Astrocyte (in vitro differentiated cells and primary cell): ENCODE measurements around the gene SPHK2. TPM values are rescaled to one million over a fixed set of nuclear protein-coding genes. Genes with fewer than 3 reads are reported as not detected.

ENCODE experiments used
- DNase-seq: peaks from one replicate; pipeline ENCODE4 v3.0.0-alpha.2; 2010; ENCODE audit warnings: low read depth
- FAIRE-seq: peaks from 2 replicates; lab custom pipeline; 2011; peaks lifted over from hg19 to GRCh38; lab: Jason Lieb, UNC
- H2AFZ ChIP-seq: 2 replicates; pipeline ENCODE4 v1.6.0; 2012; ENCODE audit warnings: low read depth, low read length, inconsistent platforms
- H3K27ac ChIP-seq: 2 replicates; pipeline ENCODE4 v1.5.1; 2011; ENCODE audit warnings: low read depth, low read length, inconsistent platforms
- H3K27me3 ChIP-seq: 2 replicates; pipeline ENCODE4 v1.6.0; 2011; ENCODE audit warnings: low read length, inconsistent platforms; ENCODE audit not compliant: insufficient read depth
- H3K36me3 ChIP-seq: 2 replicates; pipeline ENCODE4 v1.5.1; 2011; ENCODE audit warnings: low read length, inconsistent platforms; ENCODE audit not compliant: insufficient read depth
- H3K4me1 ChIP-seq: 2 replicates; pipeline ENCODE4 v1.5.1; 2011; ENCODE audit warnings: low read length, inconsistent platforms; ENCODE audit not compliant: insufficient read depth
- H3K4me2 ChIP-seq: 2 replicates; pipeline ENCODE4 v1.6.0; 2012; ENCODE audit warnings: low read length, inconsistent platforms
- H3K4me3 ChIP-seq: 2 replicates; pipeline ENCODE4 v1.5.1; 2011; ENCODE audit warnings: low read depth, mild to moderate bottlenecking, low read length, inconsistent platforms; ENCODE audit not compliant: insufficient read depth
- H3K79me2 ChIP-seq: 2 replicates; pipeline ENCODE4 v1.6.0; 2012; ENCODE audit warnings: mild to moderate bottlenecking, low read length, inconsistent platforms; ENCODE audit not compliant: insufficient read depth
- H3K9ac ChIP-seq: 2 replicates; pipeline ENCODE4 v1.6.0; 2012; ENCODE audit warnings: mild to moderate bottlenecking, low read length, inconsistent platforms
- H3K9me3 ChIP-seq: 2 replicates; pipeline ENCODE4 v1.5.1; 2012; ENCODE audit warnings: low read depth, mild to moderate bottlenecking, low read length, inconsistent platforms; ENCODE audit not compliant: insufficient read depth
- H4K20me1 ChIP-seq: 2 replicates; pipeline ENCODE4 v1.6.0; 2012; ENCODE audit warnings: low read length, inconsistent platforms; ENCODE audit not compliant: insufficient read depth
- H3K27ac Mint-ChIP-seq: one replicate; pipeline ENCODE4 v1.8.0; 2021; ENCODE audit warnings: mild to moderate bottlenecking, mixed read lengths; ENCODE audit not compliant: unreplicated experiment
- H3K27me3 Mint-ChIP-seq: one replicate; pipeline ENCODE4 v1.8.0; 2021; ENCODE audit warnings: low read depth, mixed read lengths; ENCODE audit not compliant: unreplicated experiment
- H3K36me3 Mint-ChIP-seq: one replicate; pipeline ENCODE4 v1.8.0; 2021; ENCODE audit warnings: low read depth, mixed read lengths; ENCODE audit not compliant: unreplicated experiment
- H3K4me1 Mint-ChIP-seq: one replicate; pipeline ENCODE4 v1.8.0; 2021; ENCODE audit warnings: low read depth, mixed read lengths; ENCODE audit not compliant: unreplicated experiment
- H3K4me3 Mint-ChIP-seq: one replicate; pipeline ENCODE4 v1.8.0; 2021; ENCODE audit warnings: mild to moderate bottlenecking, moderate library complexity, mixed read lengths; ENCODE audit not compliant: unreplicated experiment
- H3K9me3 Mint-ChIP-seq: one replicate; pipeline ENCODE4 v1.8.0; 2021; ENCODE audit warnings: mild to moderate bottlenecking, mixed read lengths; ENCODE audit not compliant: unreplicated experiment
- CTCF ChIP-seq: IDR thresholded peaks from 2 replicates; pipeline ENCODE4 v1.5.1; 2011; ENCODE audit warnings: low read depth, mild to moderate bottlenecking, inconsistent platforms, low read length, moderate library complexity; ENCODE audit not compliant: insufficient read depth
- EZH2 ChIP-seq: IDR thresholded peaks from 2 replicates; pipeline ENCODE4 v1.6.1; 2012; ENCODE audit warnings: mild to moderate bottlenecking, low read length, inconsistent platforms; ENCODE audit not compliant: insufficient read depth
- total RNA-seq: library from RNA; stranded (reverse); gene quantifications from 2 replicates; pipeline ENCODE4 v1.2.1, GENCODE V29; 2021

Gene SPHK2
- total RNA-seq, 1 donor from 2014 or later: 29.4 TPM

DNA sequence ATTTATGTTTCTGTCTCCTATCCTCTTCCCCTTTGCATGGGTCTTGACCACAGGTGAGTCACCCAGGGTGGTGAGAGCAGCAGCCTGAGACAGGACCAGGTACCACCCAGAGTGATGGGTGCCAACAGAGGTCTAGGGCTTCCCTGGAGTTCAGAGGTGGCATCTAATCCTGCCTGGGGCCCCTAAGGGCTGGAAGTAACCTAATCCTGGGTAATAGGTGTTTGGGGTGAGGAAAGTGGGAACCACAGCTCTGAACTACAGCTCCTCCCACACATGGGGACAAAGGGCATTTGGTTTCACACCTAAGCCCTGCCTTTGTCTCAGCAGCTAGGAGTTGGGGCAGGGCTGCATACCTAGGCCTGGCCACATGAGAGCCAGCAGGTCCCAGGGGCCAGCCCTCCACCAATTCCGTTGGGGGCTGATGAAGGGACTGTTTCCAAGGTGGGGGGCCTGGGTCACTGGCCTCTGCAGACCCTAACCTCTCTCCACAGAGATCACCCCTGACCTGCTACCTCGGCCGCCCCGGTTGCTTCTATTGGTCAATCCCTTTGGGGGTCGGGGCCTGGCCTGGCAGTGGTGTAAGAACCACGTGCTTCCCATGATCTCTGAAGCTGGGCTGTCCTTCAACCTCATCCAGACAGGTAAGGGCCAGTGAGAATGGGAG lies 8.0 kb downstream of the SPHK2 start:
- H3K4me1 ChIP-seq: peaks cover 20% of the 10 kb centered on the region
- FAIRE-seq (no peak), DNase-seq (no peak)
- H3K79me2 ChIP-seq: peaks cover 17% of the 10 kb centered on the region
- TF ChIP-seq EZH2 (no peak), CTCF (no peak)
- H3K9ac ChIP-seq: no peak overlapping the region
- Mint-ChIP-seq H3K4me3 (peak overlapping the region; percentile 16), H3K27me3 (no peaks in the 10 kb centered on the region), H3K27ac (no peak overlapping the region), H3K4me1 (peaks cover 9% of the 10 kb centered on the region), H3K9me3 (no peaks in the 10 kb centered on the region), H3K36me3 (peaks cover 5% of the 10 kb centered on the region)
- H3K27ac ChIP-seq: no peak overlapping the region
- no peaks in the 10 kb centered on the region for H3K9me3 ChIP-seq
- no peak overlapping the region for H2AFZ ChIP-seq
- no peaks in the 10 kb centered on the region for H3K27me3 ChIP-seq
- no peaks in the 10 kb centered on the region for H3K36me3 ChIP-seq
- H3K4me2 ChIP-seq: no peak overlapping the region
- peaks cover 4% of the 10 kb centered on the region for H4K20me1 ChIP-seq
- no peak overlapping the region for H3K4me3 ChIP-seq

DNA sequence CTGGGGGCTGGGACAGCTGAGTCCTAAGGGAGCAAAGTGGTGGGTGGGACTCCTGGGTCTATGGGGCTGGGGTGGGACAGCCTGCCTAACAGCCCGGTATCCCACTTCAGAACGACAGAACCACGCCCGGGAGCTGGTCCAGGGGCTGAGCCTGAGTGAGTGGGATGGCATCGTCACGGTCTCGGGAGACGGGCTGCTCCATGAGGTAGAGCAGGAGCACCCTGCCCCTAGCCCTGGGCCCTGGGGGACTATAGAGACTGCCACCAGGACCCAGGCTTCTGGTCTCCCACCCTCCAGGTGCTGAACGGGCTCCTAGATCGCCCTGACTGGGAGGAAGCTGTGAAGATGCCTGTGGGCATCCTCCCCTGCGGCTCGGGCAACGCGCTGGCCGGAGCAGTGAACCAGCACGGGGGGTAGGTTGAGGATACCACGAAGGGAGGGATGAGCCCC lies 8.6 kb downstream of the SPHK2 start:
- H3K9me3 ChIP-seq: no peaks in the 10 kb centered on the region
- FAIRE-seq (no peak), DNase-seq (no peak)
- Mint-ChIP-seq H3K4me3 (no peak overlapping the region), H3K36me3 (peaks cover 5% of the 10 kb centered on the region), H3K27ac (no peak overlapping the region), H3K4me1 (peaks cover 7% of the 10 kb centered on the region), H3K9me3 (no peaks in the 10 kb centered on the region), H3K27me3 (no peaks in the 10 kb centered on the region)
- H3K27ac ChIP-seq: no peak overlapping the region
- no peaks in the 10 kb centered on the region for H3K27me3 ChIP-seq
- peaks cover 20% of the 10 kb centered on the region for H3K4me1 ChIP-seq
- H2AFZ ChIP-seq: no peak overlapping the region
- H3K79me2 ChIP-seq: peaks cover 17% of the 10 kb centered on the region
- H3K9ac ChIP-seq: no peak overlapping the region
- no peak overlapping the region for H3K4me2 ChIP-seq
- H3K4me3 ChIP-seq: no peak overlapping the region
- no peaks in the 10 kb centered on the region for H3K36me3 ChIP-seq
- TF ChIP-seq CTCF (no peak), EZH2 (no peak)
- peaks cover 4% of the 10 kb centered on the region for H4K20me1 ChIP-seq
